ENCODE results near the gene FGF21. TPM values are rescaled to one million over a fixed set of nuclear protein-coding genes. Genes with fewer than 3 reads are reported as not detected.
"Not testable (repeated sequence)": the region's sequence is repeated elsewhere in the genome, so short reads cannot be mapped to it uniquely, and the experiment has no call there.

FGF21 gene
- total RNA-seq (2014; rRNA removed; shearing (Covaris generic)) = not detected in 2 replicates
- polyA plus RNA-seq (2015; cell fraction: cytosol; rRNA removed) = 0.09 TPM in 1 of 2 replicates, not detected in the other
- not detected in 2 replicates for polyA plus RNA-seq (2015; cell fraction: nucleus; rRNA removed)

DNA sequence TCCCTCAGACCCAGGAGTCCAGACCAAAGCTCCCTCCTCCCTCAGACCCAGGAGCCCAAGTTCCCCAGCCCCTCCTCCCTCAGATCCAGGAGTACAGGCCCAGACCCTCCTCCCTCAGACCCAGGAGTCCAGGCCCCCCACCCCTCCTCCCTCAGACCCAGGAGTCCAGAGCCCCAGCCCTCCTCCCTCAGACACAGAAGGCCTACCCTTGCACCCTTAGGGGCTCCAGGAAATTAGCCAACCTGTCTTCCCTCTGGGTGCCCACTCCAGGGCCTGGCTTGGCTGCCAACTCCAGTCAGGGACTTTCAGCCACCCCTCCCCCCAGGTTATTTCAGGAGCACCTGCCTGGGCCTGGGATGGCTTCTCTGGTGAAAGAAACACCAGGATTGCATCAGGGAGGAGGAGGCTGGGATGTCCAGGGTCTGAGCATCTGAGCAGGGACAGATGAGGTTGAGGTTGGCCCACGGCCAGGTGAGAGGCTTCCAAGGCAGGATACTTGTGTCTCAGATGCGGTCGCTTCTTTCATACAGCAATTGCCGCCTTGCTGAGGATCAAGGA lies at the start of gene FGF21:
Gene FGF21 (plus strand): TSS at position 441 of the 558 bp plus-strand sequence. CDS start 713 bp downstream, outside the sequence.
- no peak for DNase-seq (ENCODE audit: low read depth)

GRCh38 chr19:48708471-48708870 lies 46.9 kb upstream of the FGF21 start:
- no peak for DNase-seq (ENCODE audit: low read depth)

DNA sequence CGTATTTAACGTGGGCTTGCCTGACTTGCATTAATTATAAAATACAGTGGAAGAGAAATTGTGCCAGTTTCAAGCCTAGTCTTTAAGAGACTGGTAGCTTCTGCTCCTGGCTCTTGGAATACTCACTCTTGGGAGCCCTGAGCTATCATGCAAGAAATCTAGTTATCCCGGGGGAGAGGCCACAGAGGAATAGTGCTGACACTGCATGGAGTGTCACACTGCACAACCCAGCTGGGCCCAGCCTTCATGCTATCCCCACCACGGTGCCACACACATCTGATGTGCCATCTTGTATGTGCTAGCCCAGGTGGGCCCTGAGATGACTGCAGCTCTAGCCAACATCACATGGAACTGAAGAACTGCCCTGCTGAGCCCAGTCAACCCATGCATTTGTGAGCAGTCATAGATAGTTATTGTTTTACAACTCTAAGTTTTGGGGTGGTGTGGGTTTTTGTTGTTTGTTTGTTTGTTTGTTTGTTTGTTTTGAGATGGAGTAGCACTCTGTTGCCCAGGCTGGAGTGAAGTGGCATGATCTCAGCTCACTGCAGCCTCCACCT lies 44.1 kb upstream of the FGF21 start:
- DNase-seq (ENCODE audit: low read depth) = no peak

DNA sequence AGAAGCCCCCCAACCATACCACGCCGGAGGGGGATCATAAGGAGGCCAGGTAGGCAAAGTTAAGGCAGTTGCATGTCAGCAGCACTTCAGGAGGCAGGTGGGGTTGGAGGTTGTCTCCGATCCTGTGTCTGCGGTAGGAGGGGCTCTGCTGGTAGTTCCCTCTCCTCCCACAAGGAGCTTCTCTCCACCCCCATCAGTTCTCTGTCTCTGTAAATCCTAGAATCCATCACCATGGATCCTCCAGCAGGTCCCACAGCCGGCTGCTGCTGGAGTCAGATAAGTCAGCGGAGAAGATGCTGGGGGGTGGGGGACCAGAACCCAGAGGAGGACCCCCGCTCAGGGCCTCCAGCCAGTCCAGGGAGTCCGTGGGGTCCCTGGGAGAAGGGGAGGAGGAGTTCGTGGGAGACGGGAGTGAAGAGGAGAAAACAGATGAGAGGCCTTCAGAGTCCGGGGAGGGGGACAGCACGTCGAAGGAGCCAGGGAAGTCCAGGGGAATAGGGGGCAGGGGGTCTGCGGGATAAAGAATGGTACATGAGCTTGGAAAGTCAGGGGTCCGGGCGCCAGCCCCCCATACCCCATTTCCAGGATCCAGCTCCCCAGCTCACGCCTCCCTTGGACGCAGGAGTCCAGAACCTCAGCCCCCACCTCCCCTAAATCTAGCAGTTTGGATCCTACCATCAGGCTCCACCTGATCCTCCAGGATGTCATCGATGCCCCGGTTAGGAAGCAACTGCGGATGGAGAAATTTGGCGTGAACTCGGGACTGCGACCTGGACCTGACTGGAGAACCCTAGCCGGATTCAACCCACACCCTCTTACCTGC lies 42.1 kb upstream of the FGF21 start:
- DNase-seq (ENCODE audit: low read depth) = no peak

GRCh38 chr19:48713864-48714755 lies 41.2 kb upstream of the FGF21 start:
- peak; percentile 97 for DNase-seq (ENCODE audit: low read depth)

- no peak for DNase-seq (ENCODE audit: low read depth)
These were observed 40.3 kb upstream of the FGF21 start for GRCh38 chr19:48714759-48715675.

- no peak for DNase-seq (ENCODE audit: low read depth)
These were observed 39.6 kb upstream of the FGF21 start for GRCh38 chr19:48715681-48716171.

DNA sequence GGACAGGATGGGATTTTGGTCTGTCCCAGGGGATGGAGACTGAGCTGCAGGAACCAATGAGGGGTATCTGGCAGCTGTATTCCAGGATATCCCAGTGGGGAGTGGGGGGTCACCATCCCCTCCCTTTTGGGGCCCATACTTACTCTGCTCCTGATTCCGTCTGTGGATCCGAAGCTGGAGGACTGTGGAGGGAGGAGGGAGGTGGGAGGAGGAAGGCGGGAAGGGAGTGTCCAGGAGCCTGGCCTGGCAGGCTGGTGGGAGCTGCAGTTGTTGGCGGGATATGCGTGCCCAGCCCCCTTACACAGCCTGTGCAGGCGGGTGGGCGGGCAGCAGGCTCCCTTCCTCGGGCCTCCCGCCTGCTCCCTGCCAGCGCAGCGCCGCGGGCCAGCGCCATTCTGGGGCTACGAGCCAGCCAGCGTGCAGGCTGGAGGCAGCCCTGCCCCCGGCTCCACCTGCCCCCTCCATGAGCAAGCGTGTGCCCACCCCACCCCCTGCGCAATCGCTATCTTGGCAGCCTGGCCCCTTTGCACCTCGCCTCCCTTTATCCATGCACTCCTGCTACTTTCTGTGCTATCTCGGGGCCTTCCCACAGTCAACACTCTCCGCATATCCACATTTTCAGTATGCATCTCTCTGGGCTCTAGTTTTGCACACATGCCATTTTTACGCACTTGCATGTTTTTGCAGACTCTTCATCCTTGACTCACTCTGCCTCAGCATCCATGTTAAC lies 38.6 kb upstream of the FGF21 start:
- DNase-seq (ENCODE audit: low read depth) = no peak

GRCh38 chr19:48718106-48718505 lies 37.2 kb upstream of the FGF21 start:
- DNase-seq (ENCODE audit: low read depth) = not testable (repeated sequence)

GRCh38 chr19:48718711-48719231 lies 36.6 kb upstream of the FGF21 start:
- DNase-seq (ENCODE audit: low read depth) = no peak

DNA sequence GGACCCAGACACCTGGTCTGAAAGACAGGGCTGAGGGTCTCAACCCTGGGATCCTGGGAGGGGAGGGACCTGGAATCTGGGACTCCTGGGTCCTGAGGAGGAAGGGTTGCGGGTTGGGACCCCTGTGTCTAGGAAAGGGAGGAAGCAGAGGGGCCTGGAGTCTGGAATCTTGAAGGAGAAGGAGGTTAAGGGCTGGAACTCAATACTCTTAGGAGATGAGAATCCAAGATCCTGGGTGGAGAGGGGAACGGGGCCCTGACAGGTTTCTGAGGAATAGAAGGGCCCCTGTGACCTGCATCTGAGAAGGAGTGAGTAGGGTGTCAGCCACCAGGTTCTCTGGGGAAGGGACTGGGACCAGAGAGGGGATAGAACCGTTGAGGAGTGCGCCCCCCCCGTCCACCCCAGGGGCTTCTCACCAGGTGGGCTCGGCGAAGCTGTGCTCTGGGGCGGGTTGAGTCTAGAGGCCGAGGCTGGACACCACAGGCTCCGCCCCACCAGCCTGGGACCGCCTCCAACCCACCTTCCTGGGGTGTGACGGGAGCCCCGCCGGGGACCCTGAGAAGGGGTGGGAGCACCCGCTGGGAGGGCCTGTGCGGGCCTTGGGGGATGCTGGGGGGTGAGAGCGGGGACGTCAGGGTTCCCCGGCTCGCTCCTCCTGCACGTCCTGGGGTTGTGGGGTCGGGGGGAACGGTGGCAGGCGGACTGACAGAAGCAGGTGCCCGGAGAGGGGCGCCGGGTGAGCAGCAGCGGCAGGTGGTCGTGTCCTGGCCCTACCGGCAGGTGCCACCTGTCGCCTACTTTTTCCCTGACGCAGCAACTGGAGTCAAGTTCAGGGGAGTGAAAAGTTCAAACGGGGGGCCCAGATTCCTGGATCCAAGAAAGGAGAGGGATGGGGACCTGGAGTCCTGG lies 35.8 kb upstream of the FGF21 start, which contains the start of gene MAMSTR:
Gene MAMSTR (minus strand): TSS at position 463 of the 909 bp plus-strand sequence. CDS start 694 bp downstream, outside the sequence.
- DNase-seq (ENCODE audit: low read depth) = no peak

- DNase-seq (ENCODE audit: low read depth) = no peak
These were observed 35.1 kb upstream of the FGF21 start for GRCh38 chr19:48720251-48720612.

- DNase-seq (ENCODE audit: low read depth) = peak; percentile 97
These were observed 34.6 kb upstream of the FGF21 start for GRCh38 chr19:48720613-48721296.

- DNase-seq (ENCODE audit: low read depth) = no peak
These were observed 33.1 kb upstream of the FGF21 start for GRCh38 chr19:48722196-48722708.

- DNase-seq (ENCODE audit: low read depth) = peak; percentile 89
These were observed 30.2 kb upstream of the FGF21 start for GRCh38 chr19:48724796-48725753.

DNA sequence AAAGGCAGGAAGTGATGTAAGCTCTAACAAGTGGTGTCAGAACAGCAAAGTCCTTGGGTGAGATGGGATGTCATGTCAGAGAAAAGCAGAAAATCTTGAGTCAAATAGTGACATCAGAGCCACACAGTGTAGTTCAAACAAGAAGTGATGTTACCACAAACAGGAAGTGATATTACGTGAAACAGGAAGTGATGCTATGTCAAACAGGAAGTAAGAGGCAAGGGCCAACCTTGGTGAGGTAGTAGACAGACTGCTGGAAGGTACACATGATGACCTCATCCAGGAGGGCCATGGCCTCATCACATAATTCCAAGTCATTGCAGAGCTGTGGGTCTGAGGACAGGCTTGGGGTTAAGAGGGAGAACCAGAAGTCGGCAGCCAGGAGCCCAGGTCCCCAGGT lies 28.8 kb upstream of the FGF21 start:
- no peak for DNase-seq (ENCODE audit: low read depth)
